8988T (cell line): ENCODE measurements around the gene CHRNG.

Source experiments
- DNase-seq: peaks from one replicate; pipeline ENCODE4 v3.0.0; 2011

Gene CHRNG

DNA sequence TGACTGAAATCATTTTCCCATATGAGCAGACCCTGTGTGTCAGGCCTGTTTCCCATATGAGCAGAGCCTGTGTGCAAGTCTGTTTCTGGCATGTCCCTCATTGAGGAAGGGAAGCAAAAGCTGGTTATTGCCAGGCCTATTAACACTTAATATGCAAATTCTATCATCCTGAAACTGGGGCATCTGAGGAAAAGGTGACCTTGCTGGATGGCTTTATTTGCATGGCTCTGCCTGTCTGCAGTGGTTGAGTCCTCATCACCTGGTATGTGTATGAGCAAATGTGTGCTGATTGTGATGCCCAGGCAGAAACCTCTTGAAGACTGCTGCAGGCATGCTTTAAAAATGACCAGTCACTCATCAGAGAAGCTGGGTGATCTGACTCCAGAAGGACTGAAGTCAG, 42.2 kb downstream of the CHRNG start:
- DNase-seq: no peak

- no peak for DNase-seq
These were observed 44.7 kb downstream of the CHRNG start for GRCh38 chr2:232584238-232584637.

- no peak for DNase-seq
These were observed 47.5 kb downstream of the CHRNG start for GRCh38 chr2:232586943-232587505.

GRCh38 chr2:232587512-232587911, 48.0 kb downstream of the CHRNG start:
- DNase-seq: no peak

DNA sequence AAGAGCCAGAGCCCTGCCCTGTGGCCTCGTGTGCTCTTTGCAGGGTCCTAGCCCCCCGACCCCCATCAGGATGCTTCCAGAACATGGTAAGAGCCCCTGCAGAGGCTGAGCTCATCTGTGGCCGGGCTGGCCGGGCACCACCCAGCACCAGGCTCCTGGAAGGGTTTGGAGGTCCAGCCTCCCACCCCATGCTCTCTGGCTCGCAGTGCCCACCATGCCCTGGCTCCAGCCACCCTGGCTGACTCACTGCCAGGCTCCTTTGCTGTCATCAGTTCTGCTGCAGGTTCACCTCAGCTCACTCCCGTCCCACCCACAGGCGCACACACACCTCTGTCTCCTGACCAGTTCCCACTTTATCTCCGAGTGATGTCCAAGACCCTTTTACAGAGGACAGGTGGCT, 48.5 kb downstream of the CHRNG start:
- no peak for DNase-seq

DNA sequence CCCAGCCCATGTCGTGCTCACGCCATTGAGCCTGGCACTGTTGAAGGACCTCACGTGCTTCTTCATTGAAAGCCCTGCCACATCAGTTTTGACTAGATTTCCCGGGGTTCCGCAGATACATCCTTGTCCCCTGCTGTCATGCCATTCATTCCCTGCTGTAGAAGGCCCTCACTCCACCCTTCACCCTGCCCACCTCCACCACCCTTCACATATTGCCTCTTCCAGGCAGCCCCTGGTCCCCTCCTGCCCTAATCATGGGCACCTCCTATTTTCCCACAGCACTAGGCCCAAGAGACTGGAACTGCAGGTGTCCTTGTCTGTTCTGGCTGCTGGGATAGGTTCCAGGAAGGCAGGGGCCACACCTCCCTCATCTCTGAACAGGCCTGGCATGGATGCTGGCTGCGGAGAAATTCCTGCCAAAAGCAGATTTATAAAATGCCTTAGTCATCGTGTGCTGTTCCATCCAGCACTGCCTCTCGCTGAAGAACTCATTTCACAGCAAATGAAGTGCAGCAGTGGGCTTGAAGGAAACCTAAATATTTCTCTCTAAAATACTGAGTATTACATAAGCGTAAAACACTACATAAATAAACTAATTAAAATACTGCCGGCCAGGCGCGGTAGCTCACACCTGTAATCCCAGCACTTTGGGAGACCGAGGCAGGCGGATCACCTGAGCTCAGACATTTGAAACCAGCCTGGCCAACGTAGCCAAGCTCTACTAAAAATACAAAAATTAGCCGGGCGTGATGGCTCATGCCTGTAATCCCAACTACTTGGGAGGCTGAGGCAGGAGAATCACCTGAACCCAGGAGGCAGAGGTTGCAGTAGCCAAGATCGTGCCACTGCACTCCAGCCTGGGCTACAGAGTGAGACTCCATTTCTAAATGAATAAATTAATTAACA, 49.4 kb downstream of the CHRNG start:
- DNase-seq: no peak

DNA sequence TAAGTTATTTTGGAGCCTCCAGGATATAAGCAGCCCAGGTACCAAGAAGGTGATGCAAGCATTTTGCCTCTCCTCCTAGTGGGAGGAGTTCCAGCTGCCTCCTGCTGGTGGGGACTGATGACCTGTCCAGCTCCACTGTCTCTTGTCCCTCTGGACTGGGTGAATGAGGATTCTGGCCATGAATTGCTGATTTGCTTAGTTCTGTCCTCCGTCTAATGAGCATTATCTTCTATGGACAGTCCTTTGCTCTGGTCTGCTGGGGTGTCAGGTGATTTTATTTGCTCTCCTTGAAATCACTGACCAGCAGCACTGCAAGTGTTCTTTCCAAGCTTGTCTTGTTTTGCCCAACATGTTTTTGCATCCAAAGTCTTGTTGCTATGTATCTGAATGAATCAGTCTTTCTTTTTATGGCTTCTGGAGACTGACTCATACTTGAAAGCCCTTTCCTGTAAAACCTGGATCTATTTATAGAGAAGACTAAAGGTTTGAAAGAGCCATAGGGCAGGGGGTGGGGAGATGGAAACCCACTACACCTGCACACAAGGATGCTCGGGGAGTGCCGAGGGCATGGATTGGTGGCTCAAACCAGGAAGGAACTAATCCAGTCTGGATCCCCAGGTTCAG, 53.4 kb downstream of the CHRNG start:
- no peak for DNase-seq

GRCh38 chr2:232593982-232594381, 54.5 kb downstream of the CHRNG start:
- no peak for DNase-seq
